GM12878 (cell line): ENCODE results near the gene FILIP1L. TPM values are rescaled to one million over a fixed set of nuclear protein-coding genes. Genes with fewer than 3 reads are reported as not detected.

Source experiments
- ATAC-seq: fragments of 200-7000 bp; cut with Tn5 transposase; 3 replicates; pipeline ENCODE4 v1.9.1; 2020; ENCODE audit warnings: mild to moderate bottlenecking, moderate library complexity
- BruUV-seq: library from RNA; stranded (reverse); fragments of 400-500 nt; replicated peaks from 2 replicates; lab custom pipeline; 2021; lab: Mats Ljungman, UMichigan
- CTCF ChIA-PET: fragments of 300-600 bp; sonication (Branson Sonifier 250); formaldehyde crosslinking; extraction: SDS; loops from one replicate; lab custom pipeline; 2021; ENCODE audit warnings: inconsistent platforms; lab: Yijun Ruan, JAX
- POLR2A ChIA-PET: fragments of 350-600 bp; formaldehyde crosslinking; extraction: SDS; loops from one replicate; lab custom pipeline; 2021; ENCODE audit warnings: inconsistent platforms; lab: Charles Lee
- RAD21 ChIA-PET: fragments of 300-600 bp; sonication (Branson Sonifier 250); formaldehyde crosslinking; loops from one replicate; lab custom pipeline; 2023; ENCODE audit warnings: antibody characterized with exemption; ENCODE audit not compliant: unreplicated experiment; lab: Charles Lee
- SMC1A ChIA-PET: fragments of 300-600 bp; sonication (Branson Sonifier 250); formaldehyde crosslinking; loops from one replicate; lab custom pipeline; 2023; ENCODE audit not compliant: unreplicated experiment, uncharacterized antibody; lab: Charles Lee
- DNase-seq: peaks from one replicate; pipeline ENCODE4 v3.0.0-alpha.2; 2011; ENCODE audit warnings: low read depth, low spot score
- FAIRE-seq: peaks from 3 replicates; lab custom pipeline; 2011; peaks lifted over from hg19 to GRCh38; lab: Jason Lieb, UNC
- H2AFZ ChIP-seq: 2 replicates; pipeline ENCODE4 v1.6.0; 2011; ENCODE audit warnings: low read depth, low read length, control low read depth; ENCODE audit not compliant: control insufficient read depth
- H3K27ac ChIP-seq: 2 replicates; pipeline ENCODE4 v1.5.1; 2011; ENCODE audit warnings: control low read depth; ENCODE audit not compliant: control insufficient read depth, insufficient read depth
- H3K27me3 ChIP-seq, 2 experiments: replicated peaks in 1 of 2; 2 replicates each; pipeline versions ENCODE4 v1.6.0 to v1.6.1; 2011; ENCODE audit warnings: low read length in 1 of 2; ENCODE audit not compliant: control insufficient read depth in 2 of 2, insufficient read depth in 2 of 2
- H3K36me3 ChIP-seq, 2 experiments: 2 replicates each; pipeline ENCODE4 v1.5.1; 2011; ENCODE audit warnings: low read length in 1 of 2; ENCODE audit not compliant: control insufficient read depth in 2 of 2, insufficient read depth in 2 of 2
- H3K4me1 ChIP-seq: 2 replicates; pipeline ENCODE4 v1.6.1; 2011; ENCODE audit warnings: mild to moderate bottlenecking, low read length, moderate library complexity, mixed read lengths; ENCODE audit not compliant: control insufficient read depth, insufficient read depth
- H3K4me2 ChIP-seq: 2 replicates; pipeline ENCODE4 v1.6.0; 2011; ENCODE audit warnings: control low read depth; ENCODE audit not compliant: control insufficient read depth, insufficient read depth
- H3K4me3 ChIP-seq: fragments of 200-600 bp; sonication (generic); 2 replicates; pipeline ENCODE4 v1.5.1; 2016
- H3K79me2 ChIP-seq: 2 replicates; pipeline ENCODE4 v1.6.0; 2011; ENCODE audit warnings: low read length; ENCODE audit not compliant: control insufficient read depth, insufficient read depth
- H3K9ac ChIP-seq: 2 replicates; pipeline ENCODE4 v1.8.0; 2011; ENCODE audit warnings: low read length, control low read depth, mixed read lengths; ENCODE audit not compliant: control insufficient read depth, insufficient read depth
- H3K9me3 ChIP-seq: replicated peaks from 3 replicates; pipeline ENCODE4 v1.5.1; 2011; ENCODE audit warnings: mild to moderate bottlenecking, low read length; ENCODE audit not compliant: control insufficient read depth, insufficient read depth
- H4K20me1 ChIP-seq: 2 replicates; pipeline ENCODE4 v1.6.0; 2011; ENCODE audit not compliant: control insufficient read depth, insufficient read depth
- BCL3 ChIP-seq: IDR thresholded peaks from 2 replicates; pipeline ENCODE4 v1.6.1; 2011; ENCODE audit warnings: borderline replicate concordance, low read depth, mild to moderate bottlenecking, moderate library complexity, low read length; ENCODE audit not compliant: insufficient read depth, poor library complexity, severe bottlenecking
- CHD2 ChIP-seq: IDR thresholded peaks from 2 replicates; pipeline ENCODE4 v1.6.1; 2011; ENCODE audit warnings: low read depth, low read length, improper control_type of control experiment, borderline replicate concordance
- CREB1 ChIP-seq: IDR thresholded peaks from 2 replicates; pipeline ENCODE4 v1.6.1; 2012; ENCODE audit warnings: low read depth, mild to moderate bottlenecking, inconsistent platforms
- E2F8 ChIP-seq: fragments of 450-650 bp; IDR thresholded peaks from 2 replicates; pipeline ENCODE4 v1.6.1; 2018; ENCODE audit warnings: mild to moderate bottlenecking, low read depth, moderate library complexity; ENCODE audit not compliant: partially characterized antibody
- HDGF ChIP-seq: fragments of 450-650 bp; IDR thresholded peaks from 2 replicates; pipeline ENCODE4 v1.6.1; 2016; ENCODE audit warnings: antibody characterized with exemption
- MEF2B ChIP-seq: fragments of 450-650 bp; IDR thresholded peaks from 2 replicates; pipeline ENCODE4 v1.6.1; 2018; ENCODE audit warnings: mild to moderate bottlenecking, moderate library complexity; ENCODE audit not compliant: partially characterized antibody, poor library complexity, severe bottlenecking
- RAD21 ChIP-seq: IDR thresholded peaks from 2 replicates; pipeline ENCODE4 v1.6.1; 2011; ENCODE audit warnings: mild to moderate bottlenecking, low read depth, low read length, moderate library complexity; ENCODE audit not compliant: insufficient read depth
- RELA ChIP-seq: fragments of 450-650 bp; IDR thresholded peaks from 2 replicates; pipeline ENCODE4 v1.8.0; 2014; ENCODE audit warnings: borderline replicate concordance; ENCODE audit not compliant: partially characterized antibody
- SREBF1 ChIP-seq: IDR thresholded peaks from 2 replicates; pipeline ENCODE4 v1.6.1; 2012; ENCODE audit warnings: mild to moderate bottlenecking, low read length
- ZBED1 ChIP-seq: IDR thresholded peaks from 2 replicates; pipeline ENCODE4 v1.6.1; 2016; ENCODE audit warnings: borderline replicate concordance
- WGBS: methylation state at CpG from one replicate; pipeline ENCODE4 v1.1.6; 2016; ENCODE audit warnings: low lambda C conversion rate; ENCODE audit not compliant: insufficient replicate concordance, insufficient coverage; ENCODE audit errors: missing lambda C conversion rate; 5-methylcytosine and 5-hydroxymethylcytosine counted together
- in situ Hi-C: fragments of 300-500 bp; cut with MboI; formaldehyde crosslinking; loops from 9 replicates; pipeline ENCODE4 v1.14.3; 2018; ENCODE audit warnings: mixed read lengths
- intact Hi-C: fragments of 100-400 bp; cut with micrococcal nuclease; formaldehyde crosslinking; loops from one replicate; pipeline ENCODE4 v1.14.2; 2022; ENCODE audit not compliant: unreplicated experiment
- polyA plus RNA-seq, 11 experiments: library from polyadenylated mRNA; depleted of rRNA in 4 of 11; unstranded in 6 of 11; stranded (reverse) in 5 of 11; fragments of >200 nt; fragmentation: Nextera tagmentation in 4 of 11; fragmentation: Illumina TruSeq in 1 of 11; extraction: Ambion mirVana in 4 of 11; extraction: Trizol in 1 of 11; gene quantifications; 1 replicate in 1 of 11; 2 replicates in 10 of 11; pipeline versions ENCODE4 v1.2.1 to v1.2.3, GENCODE V29; 2011 to 2016; ENCODE audit warnings: inconsistent platforms in 2 of 11, missing spikeins in 2 of 11, low read depth in 1 of 11
- total RNA-seq, 4 experiments: library from RNA; depleted of rRNA in 3 of 4; stranded (reverse); fragments of >200 nt in 3 of 4; fragmentation: Illumina TruSeq in 1 of 4; extraction: Trizol in 1 of 4; gene quantifications; 2 replicates each; pipeline versions ENCODE4 v1.2.1 to v1.2.3, GENCODE V29; 2013 to 2021

The FILIP1L gene
- total and polyA plus RNA-seq, 10 of the 15 experiments (the other 5 are each of a cell fraction or from before 2014, with no cell fraction given), result 0.24 to 6.1 (median 3.5) TPM

GRCh38 chr3:100088735-100089368 is 25.4 kb downstream of the FILIP1L start:
- POLR2A ChIA-PET, result interaction anchor here (0.6 kb wide), 1 partner anchor 76 kb away, joined by 3 read pairs; no protein-coding TSS in a partner anchor
- Histone ChIP-seq H3K9ac (no peak overlapping the region), H3K27ac (no peak overlapping the region), H3K4me2 (no peak overlapping the region), H2AFZ (no peak overlapping the region), H3K9me3 (no peaks in the 10 kb centered on the region), H4K20me1 (no peaks in the 10 kb centered on the region), H3K4me1 (peaks cover 18% of the 10 kb centered on the region), H3K27me3 (no peaks in the 10 kb centered on the region), H3K4me3 (no peak overlapping the region), H3K79me2 (no peaks in the 10 kb centered on the region), H3K36me3 (no peaks in the 10 kb centered on the region)
- intact Hi-C loops (no loop called here), in situ Hi-C loops (no loop called here)
- TF ChIP-seq RAD21 (no peak), MEF2B (no peak), ZBED1 (no peak), RELA (no peak), E2F8 (no peak), CREB1 (no peak), SREBF1 (no peak), CHD2 (no peak), HDGF (no peak), BCL3 (no peak)
- no TSS peak for BruUV-seq
- 98% methylated on average over 2 of the region's 2 CpGs for WGBS
- SMC1A ChIA-PET, result interaction anchor here (0.5 to 4.2 kb wide), 8 partner anchors 9 to 257 kb away, joined by 4 to 31 read pairs (median 8); no protein-coding TSS in a partner anchor
- DNase-seq, result no peak
- CTCF ChIA-PET, result interaction anchor here (0.9 to 3.8 kb wide), 11 partner anchors 9 to 257 kb away, joined by 3 to 26 read pairs (median 8); no protein-coding TSS in a partner anchor
- ATAC-seq, result no peak
- FAIRE-seq, result no peak
- RAD21 ChIA-PET, result interaction anchor here (0.8 to 1.2 kb wide), 4 partner anchors 15 to 245 kb away, joined by 3 to 4 read pairs (median 3); no protein-coding TSS in a partner anchor
